ENCODE measurements around the gene VAMP3.
A peak's percentile ranks its signal among the peaks of the same experiment; 100 is the strongest.

Gene VAMP3

GRCh38 chr1:7770997-7771822 lies at the start of gene VAMP3:
TSS of gene VAMP3 (plus strand) at chr1:7771296. CDS start at chr1:7771384, 88 bp downstream.
- peak; percentile 95 for DNase-seq

- no peak for DNase-seq
Measured at GRCh38 chr1:7721940-7722669, 49.0 kb upstream of the VAMP3 start.

- DNase-seq = no peak
Measured at GRCh38 chr1:7722670-7723012, 48.5 kb upstream of the VAMP3 start.

- DNase-seq = no peak
Measured at GRCh38 chr1:7726623-7727022, 44.5 kb upstream of the VAMP3 start.

GRCh38 chr1:7727809-7728471 lies 43.2 kb upstream of the VAMP3 start:
- no peak for DNase-seq

GRCh38 chr1:7729761-7730160 lies 41.3 kb upstream of the VAMP3 start:
- no peak for DNase-seq

GRCh38 chr1:7732331-7732730 lies 38.8 kb upstream of the VAMP3 start:
- no peak for DNase-seq

- DNase-seq = no peak
Measured at GRCh38 chr1:7733276-7733675, 37.8 kb upstream of the VAMP3 start.

- DNase-seq = no peak
Measured at GRCh38 chr1:7738044-7738443, 33.1 kb upstream of the VAMP3 start.

- DNase-seq = no peak
Measured at GRCh38 chr1:7743346-7743745, 27.8 kb upstream of the VAMP3 start.

- DNase-seq = no peak
Measured at GRCh38 chr1:7744882-7745281, 26.2 kb upstream of the VAMP3 start.

GRCh38 chr1:7745783-7746182 lies 25.3 kb upstream of the VAMP3 start:
- DNase-seq = no peak

GRCh38 chr1:7747605-7748004 lies 23.5 kb upstream of the VAMP3 start:
- DNase-seq = no peak

GRCh38 chr1:7749126-7749525 lies 22.0 kb upstream of the VAMP3 start:
- no peak for DNase-seq

GRCh38 chr1:7751174-7751573 lies 19.9 kb upstream of the VAMP3 start:
- no peak for DNase-seq

- DNase-seq = peak; percentile 77
Measured at GRCh38 chr1:7752512-7753417, 18.3 kb upstream of the VAMP3 start.

- DNase-seq = no peak
Measured at GRCh38 chr1:7753641-7754040, 17.5 kb upstream of the VAMP3 start.

- no peak for DNase-seq
Measured at GRCh38 chr1:7754234-7754633, 16.9 kb upstream of the VAMP3 start.

- no peak for DNase-seq
Measured at GRCh38 chr1:7755448-7755847, 15.6 kb upstream of the VAMP3 start.

- DNase-seq = no peak
Measured at GRCh38 chr1:7760245-7760644, 10.9 kb upstream of the VAMP3 start.

- no peak for DNase-seq
Measured at GRCh38 chr1:7761103-7761502, 10.0 kb upstream of the VAMP3 start.

GRCh38 chr1:7767176-7767575 lies 3.9 kb upstream of the VAMP3 start:
- no peak for DNase-seq

- DNase-seq = no peak
Measured at GRCh38 chr1:7768583-7768982, 2.5 kb upstream of the VAMP3 start.
